ENCODE data around the gene PDE8B.

PDE8B gene

GRCh38 chr5:77301447-77301883 is 91.0 kb downstream of the PDE8B start:
- peak overlapping the region; percentile 56 for H3K4me2 ChIP-seq (ENCODE audit: low read length)
- H3K27me3 ChIP-seq (ENCODE audit: control insufficient read depth, insufficient read depth, low read length): no peaks in the 10 kb centered on the region
- H3K4me3 ChIP-seq (ENCODE audit: low read length): no peak overlapping the region

GRCh38 chr5:77302247-77302646 is 91.8 kb downstream of the PDE8B start:
- H3K9ac ChIP-seq (ENCODE audit: low read depth, low read length): peak overlapping the region; percentile 54
- no peaks in the 10 kb centered on the region for H3K36me3 ChIP-seq (ENCODE audit: insufficient read depth, low read length)
- no peaks in the 10 kb centered on the region for H3K9me3 ChIP-seq (replicated peaks; ENCODE audit: low read length)
- peak overlapping the region; percentile 56 for H3K4me2 ChIP-seq (ENCODE audit: low read length)
- H3K4me1 ChIP-seq (ENCODE audit: control insufficient read depth, insufficient read depth, low read length): peaks cover 14% of the 10 kb centered on the region
- no peak overlapping the region for H3K4me3 ChIP-seq (ENCODE audit: low read length)
- H3K27me3 ChIP-seq (ENCODE audit: control insufficient read depth, insufficient read depth, low read length): no peaks in the 10 kb centered on the region

More at GRCh38 chr5:77301447-77301883, 91.0 kb downstream of the PDE8B start:
- Histone ChIP-seq H3K4me1 (ENCODE audit: control insufficient read depth, insufficient read depth, low read length) (peaks cover 14% of the 10 kb centered on the region), H3K9ac (ENCODE audit: low read depth, low read length) (peak overlapping the region; percentile 54), H3K36me3 (ENCODE audit: insufficient read depth, low read length) (no peaks in the 10 kb centered on the region), H3K9me3 (replicated peaks; ENCODE audit: low read length) (no peaks in the 10 kb centered on the region)

GRCh38 chr5:77302653-77303052 is 92.2 kb downstream of the PDE8B start:
- no peak overlapping the region for H3K9ac ChIP-seq (ENCODE audit: low read depth, low read length)
- H3K9me3 ChIP-seq (replicated peaks; ENCODE audit: low read length): no peaks in the 10 kb centered on the region
- H3K4me2 ChIP-seq (ENCODE audit: low read length): no peak overlapping the region
- no peaks in the 10 kb centered on the region for H3K36me3 ChIP-seq (ENCODE audit: insufficient read depth, low read length)
- peaks cover 14% of the 10 kb centered on the region for H3K4me1 ChIP-seq (ENCODE audit: control insufficient read depth, insufficient read depth, low read length)
- H3K4me3 ChIP-seq (ENCODE audit: low read length): no peak overlapping the region
- H3K27me3 ChIP-seq (ENCODE audit: control insufficient read depth, insufficient read depth, low read length): no peaks in the 10 kb centered on the region

- Histone ChIP-seq H3K4me1 (ENCODE audit: control insufficient read depth, insufficient read depth, low read length) (peaks cover 14% of the 10 kb centered on the region), H3K9ac (ENCODE audit: low read depth, low read length) (no peak overlapping the region), H3K36me3 (ENCODE audit: insufficient read depth, low read length) (no peaks in the 10 kb centered on the region), H3K9me3 (replicated peaks; ENCODE audit: low read length) (no peaks in the 10 kb centered on the region), H3K4me2 (ENCODE audit: low read length) (no peak overlapping the region), H3K4me3 (ENCODE audit: low read length) (no peak overlapping the region), H3K27me3 (ENCODE audit: control insufficient read depth, insufficient read depth, low read length) (no peaks in the 10 kb centered on the region)
Measured at GRCh38 chr5:77304388-77304787, 93.9 kb downstream of the PDE8B start.

- no peaks in the 10 kb centered on the region for H3K27me3 ChIP-seq (ENCODE audit: control insufficient read depth, insufficient read depth, low read length)
- H3K36me3 ChIP-seq (ENCODE audit: insufficient read depth, low read length): no peaks in the 10 kb centered on the region
- no peak overlapping the region for H3K4me3 ChIP-seq (ENCODE audit: low read length)
- no peak overlapping the region for H3K4me2 ChIP-seq (ENCODE audit: low read length)
- no peak overlapping the region for H3K9ac ChIP-seq (ENCODE audit: low read depth, low read length)
- H3K9me3 ChIP-seq (replicated peaks; ENCODE audit: low read length): no peaks in the 10 kb centered on the region
- peaks cover 14% of the 10 kb centered on the region for H3K4me1 ChIP-seq (ENCODE audit: control insufficient read depth, insufficient read depth, low read length)
Measured at GRCh38 chr5:77305222-77305846, 94.9 kb downstream of the PDE8B start.

GRCh38 chr5:77305956-77306355 is 95.5 kb downstream of the PDE8B start:
- H3K4me3 ChIP-seq (ENCODE audit: low read length): no peak overlapping the region
- H3K9ac ChIP-seq (ENCODE audit: low read depth, low read length): no peak overlapping the region
- peaks cover 14% of the 10 kb centered on the region for H3K4me1 ChIP-seq (ENCODE audit: control insufficient read depth, insufficient read depth, low read length)
- H3K4me2 ChIP-seq (ENCODE audit: low read length): no peak overlapping the region
- no peaks in the 10 kb centered on the region for H3K36me3 ChIP-seq (ENCODE audit: insufficient read depth, low read length)
- H3K9me3 ChIP-seq (replicated peaks; ENCODE audit: low read length): no peaks in the 10 kb centered on the region
- H3K27me3 ChIP-seq (ENCODE audit: control insufficient read depth, insufficient read depth, low read length): no peaks in the 10 kb centered on the region

- Histone ChIP-seq H3K9me3 (replicated peaks; ENCODE audit: low read length) (no peaks in the 10 kb centered on the region), H3K9ac (ENCODE audit: low read depth, low read length) (no peak overlapping the region), H3K27me3 (ENCODE audit: control insufficient read depth, insufficient read depth, low read length) (no peaks in the 10 kb centered on the region), H3K4me2 (ENCODE audit: low read length) (no peak overlapping the region), H3K36me3 (ENCODE audit: insufficient read depth, low read length) (no peaks in the 10 kb centered on the region), H3K4me3 (ENCODE audit: low read length) (no peak overlapping the region), H3K4me1 (ENCODE audit: control insufficient read depth, insufficient read depth, low read length) (peaks cover 8% of the 10 kb centered on the region)
Measured at GRCh38 chr5:77306531-77306930, 96.1 kb downstream of the PDE8B start.

- Histone ChIP-seq H3K4me3 (ENCODE audit: low read length) (no peak overlapping the region), H3K9ac (ENCODE audit: low read depth, low read length) (no peak overlapping the region), H3K36me3 (ENCODE audit: insufficient read depth, low read length) (no peaks in the 10 kb centered on the region), H3K9me3 (replicated peaks; ENCODE audit: low read length) (no peaks in the 10 kb centered on the region), H3K4me1 (ENCODE audit: control insufficient read depth, insufficient read depth, low read length) (peaks cover 6% of the 10 kb centered on the region), H3K4me2 (ENCODE audit: low read length) (no peak overlapping the region), H3K27me3 (ENCODE audit: control insufficient read depth, insufficient read depth, low read length) (no peaks in the 10 kb centered on the region)
Measured at GRCh38 chr5:77308154-77308960, 97.9 kb downstream of the PDE8B start.

GRCh38 chr5:77309140-77309539 is 98.7 kb downstream of the PDE8B start:
- Histone ChIP-seq H3K4me3 (ENCODE audit: low read length) (no peak overlapping the region), H3K9me3 (replicated peaks; ENCODE audit: low read length) (no peaks in the 10 kb centered on the region), H3K36me3 (ENCODE audit: insufficient read depth, low read length) (no peaks in the 10 kb centered on the region), H3K4me1 (ENCODE audit: control insufficient read depth, insufficient read depth, low read length) (peaks cover 6% of the 10 kb centered on the region), H3K4me2 (ENCODE audit: low read length) (no peak overlapping the region), H3K27me3 (ENCODE audit: control insufficient read depth, insufficient read depth, low read length) (no peaks in the 10 kb centered on the region), H3K9ac (ENCODE audit: low read depth, low read length) (no peak overlapping the region)

- H3K9ac ChIP-seq (ENCODE audit: low read depth, low read length): no peak overlapping the region
- no peaks in the 10 kb centered on the region for H3K9me3 ChIP-seq (replicated peaks; ENCODE audit: low read length)
- H3K4me1 ChIP-seq (ENCODE audit: control insufficient read depth, insufficient read depth, low read length): peaks cover 6% of the 10 kb centered on the region
- no peaks in the 10 kb centered on the region for H3K36me3 ChIP-seq (ENCODE audit: insufficient read depth, low read length)
- no peak overlapping the region for H3K4me2 ChIP-seq (ENCODE audit: low read length)
- no peak overlapping the region for H3K4me3 ChIP-seq (ENCODE audit: low read length)
- H3K27me3 ChIP-seq (ENCODE audit: control insufficient read depth, insufficient read depth, low read length): no peaks in the 10 kb centered on the region
Measured at GRCh38 chr5:77310494-77311213, 100.2 kb downstream of the PDE8B start.

GRCh38 chr5:77311214-77311571 is 100.7 kb downstream of the PDE8B start:
- Histone ChIP-seq H3K36me3 (ENCODE audit: insufficient read depth, low read length) (no peaks in the 10 kb centered on the region), H3K9me3 (replicated peaks; ENCODE audit: low read length) (no peaks in the 10 kb centered on the region), H3K4me1 (ENCODE audit: control insufficient read depth, insufficient read depth, low read length) (peaks cover 6% of the 10 kb centered on the region), H3K27me3 (ENCODE audit: control insufficient read depth, insufficient read depth, low read length) (no peaks in the 10 kb centered on the region), H3K9ac (ENCODE audit: low read depth, low read length) (no peak overlapping the region), H3K4me2 (ENCODE audit: low read length) (no peak overlapping the region), H3K4me3 (ENCODE audit: low read length) (no peak overlapping the region)
